Testis (tissue), 3 donors: ENCODE data around the gene SCAMP5. TPM values are rescaled to one million over a fixed set of nuclear protein-coding genes. Genes with fewer than 3 reads are reported as not detected.

ENCODE experiments used
- DNase-seq: peaks from one replicate; pipeline ENCODE4 v3.0.0-alpha.2; 2019
- H3K27ac ChIP-seq, 2 donors: fragments of 200-600 bp; sonication (generic); one replicate each; pipeline ENCODE4 v1.5.1; 2019
- H3K27me3 ChIP-seq: fragments of 200-600 bp; sonication (generic); one replicate; pipeline ENCODE4 v1.5.1; 2019
- H3K36me3 ChIP-seq: fragments of 200-600 bp; sonication (generic); one replicate; pipeline ENCODE4 v1.5.1; 2017; ENCODE audit warnings: low read depth; ENCODE audit errors: missing control alignments
- H3K4me1 ChIP-seq: fragments of 200-600 bp; sonication (generic); one replicate; pipeline ENCODE4 v1.5.1; 2019
- H3K4me3 ChIP-seq, 2 donors: fragments of 200-600 bp; sonication (generic); one replicate each; pipeline ENCODE4 v1.5.1; 2017 to 2019
- H3K9me3 ChIP-seq: fragments of 200-600 bp; sonication (generic); one replicate; pipeline ENCODE4 v1.5.1; 2017
- POLR2A ChIP-seq: fragments of 450-650 bp; IDR thresholded peaks from one replicate; pipeline ENCODE4 v1.6.1; 2017; ENCODE audit warnings: antibody characterized with exemption, mild to moderate bottlenecking, moderate library complexity
- WGBS, 2 donors: methylation state at CpG; one replicate each; pipeline ENCODE4 v1.1.5; 2018; 5-methylcytosine and 5-hydroxymethylcytosine counted together
- intact Hi-C: fragments of 100-400 bp; cut with DNase I; formaldehyde crosslinking; loops from one replicate; pipeline ENCODE4 v1.15.1; 2023; ENCODE audit warnings: low total_unique reads
- polyA plus RNA-seq: library from polyadenylated mRNA; stranded (reverse); fragments of 350-450 nt; fragmentation: Illumina TruSeq; extraction: RNeasy Lipid Tissue Mini Kit (QIAGEN cat#74804); gene quantifications from one replicate; pipeline ENCODE4 v1.2.3, GENCODE V29; 2014; ENCODE audit warnings: low read depth, low replicate concordance; ENCODE audit not compliant: insufficient read depth
- total RNA-seq, 2 donors: library from RNA; depleted of rRNA; stranded (reverse); fragments of >200 nt; gene quantifications; one replicate each; pipeline ENCODE4 v1.2.3, GENCODE V29; 2016
- TF ChIP-seq, protein P1 (sequence below), 3 experiments: fragments of 450-650 bp in 2 of 3; fragments of 200-600 bp in 1 of 3; sonication (generic) in 1 of 3; IDR thresholded peaks; one replicate each; pipeline ENCODE4 v1.5.1; 2016 to 2019; ENCODE audit warnings: antibody characterized with exemption in 3 of 3, mild to moderate bottlenecking in 2 of 3, moderate library complexity in 1 of 3

SCAMP5 gene
- total and polyA plus RNA-seq, 3 donors from 2014 or later: 25.3 to 37.0 (median 27.4) TPM

DNA sequence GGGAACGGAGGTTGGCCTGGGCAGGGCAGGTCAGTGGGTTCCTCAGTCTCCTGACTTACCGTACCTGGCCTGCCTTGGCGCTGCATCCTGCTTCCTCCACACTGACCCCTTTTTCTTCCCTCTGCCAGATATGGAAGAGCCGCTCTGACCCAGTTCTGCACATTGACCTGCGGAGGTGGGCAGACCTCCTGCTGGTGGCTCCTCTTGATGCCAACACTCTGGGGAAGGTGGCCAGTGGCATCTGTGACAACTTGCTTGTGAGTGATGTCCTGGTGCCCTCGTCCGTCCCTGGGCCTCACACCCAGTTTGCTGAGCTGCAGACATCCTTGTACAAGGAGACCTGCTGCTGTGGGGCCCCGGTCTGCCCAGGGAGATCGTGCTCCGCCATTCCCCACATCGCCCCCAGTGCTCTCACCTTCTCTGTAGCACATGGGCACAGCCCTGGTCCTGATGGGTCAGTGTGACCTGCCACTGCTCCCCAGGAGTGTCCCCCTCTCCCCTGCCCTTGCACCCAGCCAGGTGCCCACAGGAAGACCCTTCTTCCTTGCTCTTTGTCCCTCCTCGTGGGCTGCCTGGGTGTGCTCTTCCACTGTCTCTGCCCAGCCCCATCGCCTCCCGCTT is 49.0 kb downstream of the SCAMP5 start:
- Histone ChIP-seq H3K4me1 (peaks cover 66% of the 10 kb centered on the region), H3K4me3 (no peak overlapping the region), H3K27me3 (no peaks in the 10 kb centered on the region), H3K36me3 (no peaks in the 10 kb centered on the region), H3K9me3 (no peaks in the 10 kb centered on the region), H3K27ac (peak overlapping the region; percentile 72 to 90)
- 84% methylated on average over 8 to 14 of the region's 14 CpGs for WGBS, 2 donors
- DNase-seq: no peak
- intact Hi-C loops: loop anchor here (5.0 kb wide), 1 partner anchor 158 kb away; the partner anchor contains the start of gene C15orf39
- TF ChIP-seq POLR2A: no peak
- TF ChIP-seq, protein P1, sequence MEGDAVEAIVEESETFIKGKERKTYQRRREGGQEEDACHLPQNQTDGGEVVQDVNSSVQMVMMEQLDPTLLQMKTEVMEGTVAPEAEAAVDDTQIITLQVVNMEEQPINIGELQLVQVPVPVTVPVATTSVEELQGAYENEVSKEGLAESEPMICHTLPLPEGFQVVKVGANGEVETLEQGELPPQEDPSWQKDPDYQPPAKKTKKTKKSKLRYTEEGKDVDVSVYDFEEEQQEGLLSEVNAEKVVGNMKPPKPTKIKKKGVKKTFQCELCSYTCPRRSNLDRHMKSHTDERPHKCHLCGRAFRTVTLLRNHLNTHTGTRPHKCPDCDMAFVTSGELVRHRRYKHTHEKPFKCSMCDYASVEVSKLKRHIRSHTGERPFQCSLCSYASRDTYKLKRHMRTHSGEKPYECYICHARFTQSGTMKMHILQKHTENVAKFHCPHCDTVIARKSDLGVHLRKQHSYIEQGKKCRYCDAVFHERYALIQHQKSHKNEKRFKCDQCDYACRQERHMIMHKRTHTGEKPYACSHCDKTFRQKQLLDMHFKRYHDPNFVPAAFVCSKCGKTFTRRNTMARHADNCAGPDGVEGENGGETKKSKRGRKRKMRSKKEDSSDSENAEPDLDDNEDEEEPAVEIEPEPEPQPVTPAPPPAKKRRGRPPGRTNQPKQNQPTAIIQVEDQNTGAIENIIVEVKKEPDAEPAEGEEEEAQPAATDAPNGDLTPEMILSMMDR (IDR thresholded peaks at IDR 0.05): no peak

DNA sequence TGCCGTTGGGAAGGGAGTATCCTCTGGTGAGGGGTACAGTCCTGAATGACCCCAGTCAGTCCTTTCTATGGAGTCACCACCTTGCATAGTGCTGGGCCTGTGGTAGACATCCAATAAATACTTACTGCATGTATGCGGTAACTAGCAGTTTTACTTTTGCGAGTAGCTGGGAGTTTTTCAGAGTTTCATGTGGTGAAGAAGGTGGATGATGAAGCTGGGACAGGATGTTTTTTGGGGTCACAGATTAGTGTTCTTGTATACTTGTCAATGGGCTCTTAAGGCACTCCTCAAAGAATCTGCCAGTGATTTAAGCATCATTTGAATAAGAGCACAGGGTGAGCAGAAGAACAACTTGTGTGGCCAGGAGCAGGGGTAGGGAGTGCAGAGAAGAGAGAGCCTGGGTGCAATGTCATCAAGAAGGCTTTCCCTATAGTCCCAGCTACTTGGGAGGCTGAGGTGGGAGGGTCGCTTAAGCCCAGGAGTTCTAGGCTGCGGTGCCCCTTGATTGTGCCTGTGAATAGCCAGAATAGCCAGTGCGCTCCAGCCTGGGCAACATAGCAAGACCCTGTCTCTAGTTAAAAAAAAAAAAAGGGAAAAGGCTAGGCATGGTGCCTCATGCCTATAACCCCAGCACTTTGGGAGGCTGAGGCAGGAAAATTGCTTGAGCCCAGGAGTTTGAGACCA is 50.1 kb downstream of the SCAMP5 start:
- TF ChIP-seq, protein P1 (IDR thresholded peaks at IDR 0.05): no peak
- TF ChIP-seq POLR2A: no peak
- intact Hi-C loops: no loop called here
- H3K4me1 ChIP-seq: peaks cover 71% of the 10 kb centered on the region
- H3K27ac ChIP-seq: peak overlapping the region in 1 of 2 donors; percentile 72
- H3K4me3 ChIP-seq: no peak overlapping the region
- DNase-seq: no peak
- no peaks in the 10 kb centered on the region for H3K9me3 ChIP-seq
- no peaks in the 10 kb centered on the region for H3K36me3 ChIP-seq
- H3K27me3 ChIP-seq: no peaks in the 10 kb centered on the region
- 91 to 93% methylated on average over 6 of the region's 6 CpGs for WGBS, 2 donors

DNA sequence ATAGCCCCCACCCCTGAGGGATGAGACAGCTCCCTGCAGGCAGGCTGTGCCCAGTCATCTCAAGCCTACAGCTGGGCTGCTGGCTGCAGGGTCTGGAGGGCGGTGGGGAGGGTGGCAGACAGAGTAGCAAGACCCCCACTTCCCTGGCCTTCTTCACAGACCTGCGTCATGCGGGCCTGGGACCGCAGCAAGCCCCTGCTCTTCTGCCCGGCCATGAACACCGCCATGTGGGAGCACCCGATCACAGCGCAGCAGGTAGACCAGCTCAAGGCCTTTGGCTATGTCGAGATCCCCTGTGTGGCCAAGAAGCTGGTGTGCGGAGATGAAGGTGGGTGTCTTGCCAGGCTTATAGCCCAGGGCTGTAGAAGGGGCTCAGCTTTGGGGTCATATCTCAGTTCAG is 53.0 kb downstream of the SCAMP5 start:
- Histone ChIP-seq H3K36me3 (no peaks in the 10 kb centered on the region), H3K4me1 (peaks cover 74% of the 10 kb centered on the region), H3K27ac (no peak overlapping the region), H3K9me3 (no peaks in the 10 kb centered on the region), H3K27me3 (no peaks in the 10 kb centered on the region), H3K4me3 (no peak overlapping the region)
- intact Hi-C loops: no loop called here
- WGBS, 2 donors: 97 to 100% methylated on average over 4 to 10 of the region's 10 CpGs
- TF ChIP-seq, protein P1 (IDR thresholded peaks at IDR 0.05): no peak
- no peak for TF ChIP-seq POLR2A
- no peak for DNase-seq

DNA sequence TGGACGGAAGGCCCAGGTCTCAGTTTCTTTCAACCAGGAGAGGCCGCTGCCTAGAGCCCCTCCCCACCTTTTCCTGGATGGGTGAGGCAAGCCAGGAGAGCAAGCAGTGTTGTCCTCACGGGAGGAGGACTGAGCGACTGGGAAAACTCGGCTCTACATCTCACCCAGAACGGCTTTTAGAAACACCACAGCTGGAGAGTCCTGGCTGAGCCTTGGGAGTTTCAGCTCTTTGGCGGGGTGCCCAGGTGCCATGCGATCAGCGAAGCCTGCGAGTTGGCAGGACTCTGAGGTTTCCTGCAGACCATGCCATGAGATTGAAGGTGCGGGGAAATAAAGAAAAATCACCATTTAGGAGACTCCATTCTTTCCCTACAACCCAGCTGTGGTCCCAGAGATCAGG is 54.0 kb downstream of the SCAMP5 start:
- no peak overlapping the region for H3K27ac ChIP-seq
- 63 to 73% methylated on average over 8 to 11 of the region's 11 CpGs for WGBS, 2 donors
- no peak overlapping the region for H3K4me3 ChIP-seq
- H3K36me3 ChIP-seq: no peaks in the 10 kb centered on the region
- intact Hi-C loops: no loop called here
- no peaks in the 10 kb centered on the region for H3K27me3 ChIP-seq
- TF ChIP-seq, protein P1 (IDR thresholded peaks at IDR 0.05): no peak
- H3K9me3 ChIP-seq: no peaks in the 10 kb centered on the region
- H3K4me1 ChIP-seq: peaks cover 64% of the 10 kb centered on the region
- peak; percentile 88 for DNase-seq

DNA sequence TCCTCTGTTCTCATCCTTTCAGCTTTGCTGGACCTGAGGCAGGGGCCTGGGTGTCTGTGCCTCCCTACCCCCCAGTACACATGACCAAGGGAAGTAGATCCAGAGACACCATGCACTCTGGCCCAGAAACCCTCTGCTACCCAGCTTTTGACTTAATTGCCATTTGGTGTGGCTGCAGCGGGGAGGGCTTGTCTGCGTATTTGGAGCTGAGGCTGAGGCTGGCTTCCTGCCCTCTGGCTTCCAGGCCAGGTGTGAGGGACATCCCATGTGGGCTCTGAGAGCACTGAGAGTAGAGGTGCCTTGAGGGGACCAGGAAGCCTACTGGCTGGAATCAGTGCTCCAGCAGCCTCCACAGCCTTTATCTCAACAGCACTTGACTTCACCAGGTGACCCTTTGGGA is 54.9 kb downstream of the SCAMP5 start:
- intact Hi-C loops: no loop called here
- DNase-seq: no peak
- Histone ChIP-seq H3K36me3 (no peaks in the 10 kb centered on the region), H3K27ac (no peak overlapping the region), H3K4me3 (no peak overlapping the region), H3K9me3 (no peaks in the 10 kb centered on the region), H3K27me3 (no peaks in the 10 kb centered on the region), H3K4me1 (peaks cover 60% of the 10 kb centered on the region)
- WGBS, 2 donors: 84 to 100% methylated on average over 2 of the region's 2 CpGs
- TF ChIP-seq, protein P1 (IDR thresholded peaks at IDR 0.05): no peak
- TF ChIP-seq POLR2A: no peak
